Pancreas (tissue), 10 donors: ENCODE measurements around the gene TBC1D20. TPM values are rescaled to one million over a fixed set of nuclear protein-coding genes. Genes with fewer than 3 reads are reported as not detected.
A peak's percentile ranks its signal among the peaks of the same experiment; 100 is the strongest.
"Not testable (repeated sequence)": the region's sequence is repeated elsewhere in the genome, so short reads cannot be mapped to it uniquely, and the experiment has no call there.

ENCODE experiments used
- ATAC-seq, 4 donors: fragments of 200-7000 bp; cut with Tn5 transposase; one replicate each; pipeline versions ENCODE4 v1.8.0 to v1.9.1; 2020; ENCODE audit warnings: mild to moderate bottlenecking in 4 of 4, moderate library complexity in 4 of 4
- DNase-seq, 6 donors: peaks; one replicate each; pipeline ENCODE4 v3.0.0-alpha.2; 2020
- FAIRE-seq: peaks from 2 replicates; lab custom pipeline; 2012; peaks lifted over from hg19 to GRCh38; lab: Jason Lieb, UNC
- H3K27ac ChIP-seq, 4 donors: fragments of 200-600 bp; sonication (generic); 1 replicate in 3 of 4; 2 replicates in 1 of 4; pipeline versions ENCODE4 v1.5.0 to v1.8.0; 2020
- H3K27me3 ChIP-seq, 4 donors: fragments of 200-600 bp; one replicate each; pipeline ENCODE4 v1.8.0; 2021
- H3K36me3 ChIP-seq, 3 donors: fragments of 200-600 bp; sonication (generic) in 1 of 3; one replicate each; pipeline versions ENCODE4 v1.5.0 to v1.8.0; 2020 to 2021
- H3K4me1 ChIP-seq, 3 donors: fragments of 200-600 bp; one replicate each; pipeline ENCODE4 v1.8.0; 2021
- H3K4me3 ChIP-seq, 4 donors: fragments of 200-600 bp; sonication (generic) in 2 of 4; one replicate each; pipeline versions ENCODE4 v1.5.0 to v1.8.0; 2020 to 2021
- H3K9me3 ChIP-seq, 4 donors: fragments of 200-600 bp; one replicate each; pipeline ENCODE4 v1.8.0; 2021
- CTCF ChIP-seq, 4 donors: fragments of 200-600 bp; sonication (generic) in 3 of 4; IDR thresholded peaks; one replicate each; pipeline versions ENCODE4 v1.5.0 to v1.8.0; 2021; ENCODE audit warnings: antibody characterized with exemption in 4 of 4
- WGBS, 2 donors: extraction: QIAGEN DNeasy Blood & Tissue Kit; methylation state at CpG; one replicate each; pipeline ENCODE4 v1.1.7; 2013; 5-methylcytosine and 5-hydroxymethylcytosine counted together
- intact Hi-C, 3 donors: fragments of 100-400 bp; cut with DNase I; formaldehyde crosslinking; loops; one replicate each; pipeline versions ENCODE4 v1.11.1 to v1.14.2; 2022
- polyA plus RNA-seq, 2 donors: library from polyadenylated mRNA; stranded (reverse); fragments of 200-250 nt; gene quantifications; one replicate each; pipeline ENCODE4 v1.2.3, GENCODE V29; 2013
- total RNA-seq, 6 donors: library from RNA; stranded (reverse); fragmentation: NEBNext Ultra II Directional in 4 of 6; extraction: Animal tissue kit (Norgen Biotek cat#: 25700) in 4 of 6; gene quantifications; one replicate each; pipeline versions ENCODE4 v1.2.1 to v1.2.4, GENCODE V29; 2021 to 2023
- donor health status: healthy with polysubstance abuse.
- donor health status: DM: no; HTN: no; CAD: no; lungs with moderate emphysema.
- donor health status: DM: no; HTN: no; CAD: no.
- donor health status: control.
- donor health status: control.
- donor health status: Bipolar disorder and iron deficiency.
- donor health status: DM: yes; HTN: yes; CAD: no.
- donor health status: DM: no; HTN: no; CAD: no.
- donor health status: DM: no; HTN: no; CAD: no.
- donor health status: DM: yes; HTN: yes; CAD: no.

Gene TBC1D20
- total and polyA plus RNA-seq, 8 donors, result 11.1 to 21.4 (median 12.9) TPM

- Histone ChIP-seq H3K4me1 (peaks cover 0 to 4% (median 0%) of the 10 kb centered on the region in 3 donors), H3K36me3 (peaks cover 0 to 20% (median 19%) of the 10 kb centered on the region in 3 donors), H3K27me3 (no peaks in the 10 kb centered on the region), H3K4me3 (no peak overlapping the region), H3K9me3 (no peaks in the 10 kb centered on the region), H3K27ac (no peak overlapping the region)
- intact Hi-C loops, result loop anchor here in 2 of 3 donors (5.0 to 10.0 kb wide), 2 partner anchors 125 to 127 kb away; no protein-coding TSS in a partner anchor
- FAIRE-seq, result no peak
- 33 to 35% methylated on average over 2 of the region's 2 CpGs for WGBS, 2 donors
- no peak for TF ChIP-seq CTCF (IDR thresholded peaks at IDR 0.05)
- no peak for DNase-seq
- ATAC-seq, result no peak
Measured at GRCh38 chr20:479487-479886, 17.2 kb upstream of the TBC1D20 start.

GRCh38 chr20:478949-479429 lies 16.7 kb upstream of the TBC1D20 start:
- WGBS, 2 donors, result 42 to 54% methylated on average over 3 of the region's 3 CpGs
- Histone ChIP-seq H3K27ac (no peak overlapping the region), H3K4me1 (peaks cover 0 to 4% (median 0%) of the 10 kb centered on the region in 3 donors), H3K9me3 (no peaks in the 10 kb centered on the region), H3K27me3 (no peaks in the 10 kb centered on the region), H3K4me3 (no peak overlapping the region), H3K36me3 (peaks cover 0 to 19% (median 15%) of the 10 kb centered on the region in 3 donors)
- peak; percentile 13 to 53 (median 32) for TF ChIP-seq CTCF (IDR thresholded peaks at IDR 0.05)
- FAIRE-seq, result peak; percentile 57
- intact Hi-C loops, result loop anchor here in 2 of 3 donors (5.0 to 10.0 kb wide), 2 partner anchors 124 to 127 kb away; no protein-coding TSS in a partner anchor
- ATAC-seq, result peak; percentile 63 to 83 (median 74)
- DNase-seq, result peak in 1 of 6 donors; percentile 23

GRCh38 chr20:478010-478948 lies 15.9 kb upstream of the TBC1D20 start:
- no peaks in the 10 kb centered on the region for H3K9me3 ChIP-seq
- no peak for FAIRE-seq
- TF ChIP-seq CTCF (IDR thresholded peaks at IDR 0.05), result no peak
- H3K4me3 ChIP-seq, result no peak overlapping the region
- 86 to 87% methylated on average over 8 of the region's 8 CpGs for WGBS, 2 donors
- H3K27me3 ChIP-seq, result no peaks in the 10 kb centered on the region
- peaks cover 0 to 12% (median 8%) of the 10 kb centered on the region in 3 donors for H3K36me3 ChIP-seq
- no peak overlapping the region for H3K27ac ChIP-seq
- peak in 1 of 4 donors; percentile 7 for ATAC-seq
- intact Hi-C loops, result loop anchor here in 2 of 3 donors (5.0 to 10.0 kb wide), 2 partner anchors 123 to 126 kb away; no protein-coding TSS in a partner anchor
- DNase-seq, result no peak
- H3K4me1 ChIP-seq, result no peaks in the 10 kb centered on the region

- not testable (repeated sequence) for ATAC-seq, H3K36me3 ChIP-seq, FAIRE-seq, H3K4me1 ChIP-seq, H3K9me3 ChIP-seq, H3K27me3 ChIP-seq, H3K4me3 ChIP-seq, DNase-seq, H3K27ac ChIP-seq
- WGBS, 2 donors, result 89 to 99% methylated on average over 6 of the region's 6 CpGs
- intact Hi-C loops, result loop anchor here in 2 of 3 donors (5.0 to 10.0 kb wide), 2 partner anchors 122 to 124 kb away; no protein-coding TSS in a partner anchor
Measured at GRCh38 chr20:476561-477249, 14.4 kb upstream of the TBC1D20 start.
